Activated T-helper 17 cell treated with anti-CD3 and anti-CD28 coated beads, Interleukin-2, amount 50 U/mL, for 72 hours (primary cell): Measurements from ENCODE around the gene LRP1B. TPM values are rescaled to one million over a fixed set of nuclear protein-coding genes. Genes with fewer than 3 reads are reported as not detected.
"Not testable (repeated sequence)": the region's sequence is repeated elsewhere in the genome, so short reads cannot be mapped to it uniquely, and the experiment has no call there.

ENCODE experiments used
- ATAC-seq: fragments of 150-1000 bp; cut with Tn5 transposase; replicated peaks from 2 replicates; pipeline ENCODE4 v1.10.0; 2021; ENCODE audit warnings: mild to moderate bottlenecking, moderate library complexity
- H3K27ac Mint-ChIP-seq: one replicate; pipeline ENCODE4 v1.8.0; 2022; ENCODE audit warnings: mixed read lengths
- H3K27me3 Mint-ChIP-seq: one replicate; pipeline ENCODE4 v1.8.0; 2022; ENCODE audit warnings: mixed read lengths
- H3K36me3 Mint-ChIP-seq: one replicate; pipeline ENCODE4 v1.8.0; 2022; ENCODE audit warnings: low read depth, mild to moderate bottlenecking, mixed read lengths
- H3K4me1 Mint-ChIP-seq: one replicate; pipeline ENCODE4 v1.8.0; 2022; ENCODE audit warnings: mixed read lengths
- H3K4me3 Mint-ChIP-seq: one replicate; pipeline ENCODE4 v1.8.0; 2022; ENCODE audit warnings: mild to moderate bottlenecking, mixed read lengths
- H3K9me3 Mint-ChIP-seq: one replicate; pipeline ENCODE4 v1.8.0; 2022; ENCODE audit warnings: mixed read lengths
- total RNA-seq, 2 donors: library from RNA; stranded (reverse); gene quantifications; one replicate each; pipeline ENCODE4 v1.2.3, GENCODE V29; 2022

LRP1B gene
- total RNA-seq, 2 donors from 2014 or later: not detected

- no peaks in the 10 kb centered on the region for H3K4me1 Mint-ChIP-seq
- H3K27me3 Mint-ChIP-seq: no peaks in the 10 kb centered on the region
- no peak overlapping the region for H3K27ac Mint-ChIP-seq
- peaks cover 8% of the 10 kb centered on the region for H3K9me3 Mint-ChIP-seq
- no peak for ATAC-seq
- no peaks in the 10 kb centered on the region for H3K36me3 Mint-ChIP-seq
- no peak overlapping the region for H3K4me3 Mint-ChIP-seq
Measured at GRCh38 chr2:140462990-140463389, 1667.8 kb downstream of the LRP1B start.

GRCh38 chr2:140457483-140457882, 1673.3 kb downstream of the LRP1B start:
- Mint-ChIP-seq H3K27ac (no peak overlapping the region), H3K36me3 (no peaks in the 10 kb centered on the region), H3K4me3 (no peak overlapping the region), H3K4me1 (no peaks in the 10 kb centered on the region), H3K9me3 (peaks cover 4% of the 10 kb centered on the region), H3K27me3 (no peaks in the 10 kb centered on the region)
- ATAC-seq: no peak

GRCh38 chr2:140455315-140455714, 1675.5 kb downstream of the LRP1B start:
- Mint-ChIP-seq H3K27me3 (no peaks in the 10 kb centered on the region), H3K27ac (no peak overlapping the region), H3K36me3 (no peaks in the 10 kb centered on the region), H3K4me3 (no peak overlapping the region), H3K4me1 (no peaks in the 10 kb centered on the region), H3K9me3 (peaks cover 4% of the 10 kb centered on the region)
- no peak for ATAC-seq

- peaks cover 4% of the 10 kb centered on the region for H3K9me3 Mint-ChIP-seq
- no peak overlapping the region for H3K4me3 Mint-ChIP-seq
- no peaks in the 10 kb centered on the region for H3K4me1 Mint-ChIP-seq
- no peaks in the 10 kb centered on the region for H3K27me3 Mint-ChIP-seq
- ATAC-seq: no peak
- no peak overlapping the region for H3K27ac Mint-ChIP-seq
- no peaks in the 10 kb centered on the region for H3K36me3 Mint-ChIP-seq
Measured at GRCh38 chr2:140454717-140455116, 1676.1 kb downstream of the LRP1B start.

GRCh38 chr2:140451324-140451723, 1679.5 kb downstream of the LRP1B start:
- no peak for ATAC-seq
- no peaks in the 10 kb centered on the region for H3K27me3 Mint-ChIP-seq
- no peak overlapping the region for H3K27ac Mint-ChIP-seq
- H3K9me3 Mint-ChIP-seq: peaks cover 3% of the 10 kb centered on the region
- H3K4me3 Mint-ChIP-seq: no peak overlapping the region
- H3K4me1 Mint-ChIP-seq: no peaks in the 10 kb centered on the region
- no peaks in the 10 kb centered on the region for H3K36me3 Mint-ChIP-seq

GRCh38 chr2:140442319-140442718, 1688.5 kb downstream of the LRP1B start:
- Mint-ChIP-seq H3K27ac (no peak overlapping the region), H3K4me1 (no peaks in the 10 kb centered on the region), H3K27me3 (no peaks in the 10 kb centered on the region), H3K9me3 (peaks cover 8% of the 10 kb centered on the region), H3K4me3 (no peak overlapping the region), H3K36me3 (no peaks in the 10 kb centered on the region)
- no peak for ATAC-seq

- no peaks in the 10 kb centered on the region for H3K27me3 Mint-ChIP-seq
- H3K9me3 Mint-ChIP-seq: peaks cover 12% of the 10 kb centered on the region
- no peaks in the 10 kb centered on the region for H3K36me3 Mint-ChIP-seq
- no peaks in the 10 kb centered on the region for H3K4me1 Mint-ChIP-seq
- H3K4me3 Mint-ChIP-seq: no peak overlapping the region
- no peak overlapping the region for H3K27ac Mint-ChIP-seq
- no peak for ATAC-seq
Measured at GRCh38 chr2:140440815-140441214, 1690.0 kb downstream of the LRP1B start.

GRCh38 chr2:140436936-140437335, 1693.9 kb downstream of the LRP1B start:
- Mint-ChIP-seq H3K27me3 (no peaks in the 10 kb centered on the region), H3K4me1 (no peaks in the 10 kb centered on the region), H3K4me3 (no peak overlapping the region), H3K36me3 (no peaks in the 10 kb centered on the region), H3K9me3 (peaks cover 16% of the 10 kb centered on the region), H3K27ac (no peak overlapping the region)
- no peak for ATAC-seq

GRCh38 chr2:140427033-140427432, 1703.8 kb downstream of the LRP1B start:
- not testable (repeated sequence) for H3K4me1 Mint-ChIP-seq, H3K4me3 Mint-ChIP-seq

GRCh38 chr2:140424471-140424870, 1706.3 kb downstream of the LRP1B start:
- H3K4me3 Mint-ChIP-seq: no peak overlapping the region
- H3K4me1 Mint-ChIP-seq: no peaks in the 10 kb centered on the region
- no peak for ATAC-seq
- no peaks in the 10 kb centered on the region for H3K27me3 Mint-ChIP-seq
- no peak overlapping the region for H3K27ac Mint-ChIP-seq
- H3K9me3 Mint-ChIP-seq: peaks cover 12% of the 10 kb centered on the region
- H3K36me3 Mint-ChIP-seq: no peaks in the 10 kb centered on the region

More at GRCh38 chr2:140427033-140427432, 1703.8 kb downstream of the LRP1B start:
- H3K27ac Mint-ChIP-seq, H3K36me3 Mint-ChIP-seq, H3K27me3 Mint-ChIP-seq, ATAC-seq: not testable (repeated sequence)
- H3K9me3 Mint-ChIP-seq: peaks cover 12% of the 10 kb centered on the region

- Mint-ChIP-seq H3K36me3 (no peaks in the 10 kb centered on the region), H3K4me3 (no peak overlapping the region), H3K4me1 (no peaks in the 10 kb centered on the region), H3K9me3 (peaks cover 16% of the 10 kb centered on the region), H3K27ac (no peak overlapping the region), H3K27me3 (no peaks in the 10 kb centered on the region)
- ATAC-seq: no peak
Measured at GRCh38 chr2:140422759-140423158, 1708.1 kb downstream of the LRP1B start.

GRCh38 chr2:140417504-140417903, 1713.3 kb downstream of the LRP1B start:
- peaks cover 13% of the 10 kb centered on the region for H3K9me3 Mint-ChIP-seq
- no peaks in the 10 kb centered on the region for H3K27me3 Mint-ChIP-seq
- no peaks in the 10 kb centered on the region for H3K4me1 Mint-ChIP-seq
- no peaks in the 10 kb centered on the region for H3K36me3 Mint-ChIP-seq
- no peak overlapping the region for H3K27ac Mint-ChIP-seq
- no peak overlapping the region for H3K4me3 Mint-ChIP-seq
- ATAC-seq: no peak

- Mint-ChIP-seq H3K36me3 (no peaks in the 10 kb centered on the region), H3K27me3 (no peaks in the 10 kb centered on the region), H3K9me3 (peaks cover 9% of the 10 kb centered on the region), H3K27ac (no peak overlapping the region), H3K4me1 (no peaks in the 10 kb centered on the region), H3K4me3 (no peak overlapping the region)
- no peak for ATAC-seq
Measured at GRCh38 chr2:140416577-140416976, 1714.2 kb downstream of the LRP1B start.

GRCh38 chr2:140415035-140415434, 1715.8 kb downstream of the LRP1B start:
- ATAC-seq, H3K4me1 Mint-ChIP-seq, H3K9me3 Mint-ChIP-seq, H3K4me3 Mint-ChIP-seq, H3K27me3 Mint-ChIP-seq, H3K27ac Mint-ChIP-seq, H3K36me3 Mint-ChIP-seq: not testable (repeated sequence)

GRCh38 chr2:140410695-140411094, 1720.1 kb downstream of the LRP1B start:
- ATAC-seq: no peak
- Mint-ChIP-seq H3K36me3 (no peaks in the 10 kb centered on the region), H3K27me3 (no peaks in the 10 kb centered on the region), H3K27ac (no peak overlapping the region), H3K4me1 (no peaks in the 10 kb centered on the region), H3K4me3 (no peak overlapping the region), H3K9me3 (peaks cover 13% of the 10 kb centered on the region)

- H3K27ac Mint-ChIP-seq: no peak overlapping the region
- H3K27me3 Mint-ChIP-seq: no peaks in the 10 kb centered on the region
- ATAC-seq: no peak
- peaks cover 12% of the 10 kb centered on the region for H3K9me3 Mint-ChIP-seq
- no peaks in the 10 kb centered on the region for H3K36me3 Mint-ChIP-seq
- no peak overlapping the region for H3K4me3 Mint-ChIP-seq
- H3K4me1 Mint-ChIP-seq: no peaks in the 10 kb centered on the region
Measured at GRCh38 chr2:140401056-140401455, 1729.8 kb downstream of the LRP1B start.
